ENCODE results near the gene HTT-AS.
A peak's percentile ranks its signal among the peaks of the same experiment; 100 is the strongest.

DNA sequence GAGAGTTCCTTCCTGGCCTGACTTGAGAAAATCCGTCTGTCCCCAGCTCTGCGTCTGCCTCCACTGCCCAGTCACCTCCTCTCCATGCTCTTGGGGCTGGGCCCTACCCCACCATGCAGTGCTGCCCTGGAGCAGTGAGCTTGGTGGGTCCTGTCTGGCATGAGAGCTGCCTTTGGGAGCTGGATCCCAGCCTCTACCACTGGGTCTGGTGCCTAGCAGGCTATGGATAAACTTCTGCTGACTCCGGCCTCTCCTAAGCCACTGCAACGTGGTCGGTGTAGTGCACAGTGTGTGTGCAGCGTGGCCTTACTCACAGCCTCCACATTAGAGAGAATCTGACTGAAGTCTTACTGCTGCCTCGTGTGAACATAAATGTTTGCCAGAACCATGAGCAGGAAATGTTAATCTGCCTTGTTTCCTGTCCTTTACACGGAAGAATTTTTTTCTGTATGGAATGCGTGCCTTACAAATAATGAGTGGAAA lies 47.8 kb upstream of the HTT-AS start:
- TF ChIP-seq, protein P1, sequence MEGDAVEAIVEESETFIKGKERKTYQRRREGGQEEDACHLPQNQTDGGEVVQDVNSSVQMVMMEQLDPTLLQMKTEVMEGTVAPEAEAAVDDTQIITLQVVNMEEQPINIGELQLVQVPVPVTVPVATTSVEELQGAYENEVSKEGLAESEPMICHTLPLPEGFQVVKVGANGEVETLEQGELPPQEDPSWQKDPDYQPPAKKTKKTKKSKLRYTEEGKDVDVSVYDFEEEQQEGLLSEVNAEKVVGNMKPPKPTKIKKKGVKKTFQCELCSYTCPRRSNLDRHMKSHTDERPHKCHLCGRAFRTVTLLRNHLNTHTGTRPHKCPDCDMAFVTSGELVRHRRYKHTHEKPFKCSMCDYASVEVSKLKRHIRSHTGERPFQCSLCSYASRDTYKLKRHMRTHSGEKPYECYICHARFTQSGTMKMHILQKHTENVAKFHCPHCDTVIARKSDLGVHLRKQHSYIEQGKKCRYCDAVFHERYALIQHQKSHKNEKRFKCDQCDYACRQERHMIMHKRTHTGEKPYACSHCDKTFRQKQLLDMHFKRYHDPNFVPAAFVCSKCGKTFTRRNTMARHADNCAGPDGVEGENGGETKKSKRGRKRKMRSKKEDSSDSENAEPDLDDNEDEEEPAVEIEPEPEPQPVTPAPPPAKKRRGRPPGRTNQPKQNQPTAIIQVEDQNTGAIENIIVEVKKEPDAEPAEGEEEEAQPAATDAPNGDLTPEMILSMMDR (IDR thresholded peaks at IDR 0.05 in 8 of 11, conservative IDR thresholded peaks at IDR 0.05 in 3 of 11), result no peak
- TF ChIP-seq POLR2A (IDR thresholded peaks at IDR 0.05) (no peak), POLR2AphosphoS5 (IDR thresholded peaks at IDR 0.05) (peak in 2 of 3 donors; percentile 39 to 45)
